Motor neuron (in vitro differentiated cells): ENCODE measurements around the gene MIEF2. TPM values are rescaled to one million over a fixed set of nuclear protein-coding genes. Genes with fewer than 3 reads are reported as not detected.

ENCODE experiments used
- ATAC-seq, 8 experiments: fragments of 200-7000 bp; cut with Tn5 transposase; replicated peaks in 6 of 8; 2 replicates each; pipeline ENCODE4 v1.8.0; 2021; ENCODE audit warnings: mild to moderate bottlenecking in 8 of 8, moderate library complexity in 8 of 8
- H3K27ac ChIP-seq, 2 donors: fragments of 250-450 bp; sonication (Bioruptor Pico); 2 replicates each; pipeline ENCODE4 v1.9.0; 2021; ENCODE audit warnings: antibody characterized with exemption in 2 of 2, mild to moderate bottlenecking in 2 of 2, moderate library complexity in 1 of 2
- H3K4me1 ChIP-seq, 2 donors: fragments of 250-450 bp; sonication (Bioruptor Pico); replicated peaks in 1 of 2; 2 replicates each; pipeline ENCODE4 v1.6.1; 2021; ENCODE audit warnings: antibody characterized with exemption in 2 of 2, mild to moderate bottlenecking in 2 of 2, moderate library complexity in 1 of 2
- H3K4me3 ChIP-seq, 5 donors: fragments of 250-450 bp; sonication (Bioruptor Pico); 2 replicates each; pipeline ENCODE4 v1.9.0; 2021; ENCODE audit warnings: antibody characterized with exemption in 5 of 5, mild to moderate bottlenecking in 5 of 5, moderate library complexity in 4 of 5
- WGBS, 10 experiments: fragments of 450-650 bp; shearing (Covaris generic); methylation state at CpG; one replicate each; pipeline ENCODE4 v1.0.0; 2022; 5-methylcytosine and 5-hydroxymethylcytosine counted together
- in situ Hi-C, 9 experiments: fragments of 400-800 bp; cut with MboI; loops; one replicate each; pipeline ENCODE4 v1.15.0; 2021; ENCODE audit warnings: low sequenced_read_pairs in 9 of 9, low pct_unique_long_range_greater_than_20kb in 2 of 9; ENCODE audit not compliant: unreplicated experiment in 9 of 9
- total RNA-seq, 8 experiments: library from RNA; unstranded; fragments of 300-600 nt; gene quantifications; 2 replicates each; pipeline versions ENCODE4 v1.2.3 to v1.2.4, GENCODE V29; 2022

The MIEF2 gene
- total RNA-seq, 8 experiments from 2014 or later = 5.9 to 19.1 (median 13.0) TPM

- no peak for ATAC-seq
- Histone ChIP-seq H3K4me3 (no peak overlapping the region), H3K27ac (no peak overlapping the region), H3K4me1 (peaks cover 39 to 65% of the 10 kb centered on the region in 2 donors)
- in situ Hi-C loops = no loop called here
- WGBS, 10 experiments = 72 to 94% (median 81%) methylated on average over 3 to 5 of the region's 10 CpGs; no CpG with 5 or more reads in 6 of the 10 experiments
These were observed 32.2 kb upstream of the MIEF2 start for GRCh38 chr17:18228176-18228682.

- Histone ChIP-seq H3K4me3 (no peak overlapping the region), H3K4me1 (peaks cover 38 to 62% of the 10 kb centered on the region in 2 donors), H3K27ac (no peak overlapping the region)
- WGBS, 10 experiments = 20% methylated on average over 1 of the region's 4 CpGs; no CpG with 5 or more reads in 9 of the 10 experiments
- in situ Hi-C loops = no loop called here
- no peak for ATAC-seq
These were observed 31.2 kb upstream of the MIEF2 start for GRCh38 chr17:18229254-18229653.

DNA sequence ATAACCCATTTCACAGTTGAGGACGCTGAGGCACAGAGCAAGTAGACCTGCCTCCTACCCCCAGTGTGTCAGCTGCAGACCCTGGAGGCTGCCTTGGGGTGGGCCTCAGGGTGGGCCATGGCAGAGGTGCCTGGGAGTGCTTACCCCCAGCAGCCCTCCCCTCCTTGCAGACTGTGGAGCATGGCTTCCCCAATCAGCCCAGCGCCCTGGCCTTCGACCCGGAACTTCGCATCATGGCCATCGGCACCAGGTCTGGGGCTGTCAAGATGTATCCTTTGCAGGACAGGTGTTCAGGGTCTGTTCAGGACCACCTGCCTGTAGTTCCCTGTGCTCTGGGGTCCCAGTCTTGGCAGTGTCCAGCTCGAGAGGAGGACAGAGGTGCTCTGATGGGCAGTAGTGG lies 30.7 kb upstream of the MIEF2 start:
- 100% methylated on average over 1 to 3 of the region's 7 CpGs; no CpG with 5 or more reads in 8 of the 10 experiments for WGBS, 10 experiments
- H3K27ac ChIP-seq = no peak overlapping the region
- in situ Hi-C loops = no loop called here
- no peak overlapping the region for H3K4me3 ChIP-seq
- H3K4me1 ChIP-seq = peaks cover 32 to 57% of the 10 kb centered on the region in 2 donors
- ATAC-seq = no peak

- peak in 4 of 8 experiments; percentile 11 to 34 (median 16) for ATAC-seq
- no peak overlapping the region for H3K4me3 ChIP-seq
- H3K4me1 ChIP-seq = peaks cover 29 to 54% of the 10 kb centered on the region in 2 donors
- WGBS, 10 experiments = 17 to 100% (median 65%) methylated on average over 1 to 4 of the region's 14 CpGs; no CpG with 5 or more reads in 5 of the 10 experiments
- H3K27ac ChIP-seq = peak overlapping the region in 1 of 2 donors; percentile 9
- in situ Hi-C loops = no loop called here
These were observed 29.9 kb upstream of the MIEF2 start for GRCh38 chr17:18230288-18231141.

DNA sequence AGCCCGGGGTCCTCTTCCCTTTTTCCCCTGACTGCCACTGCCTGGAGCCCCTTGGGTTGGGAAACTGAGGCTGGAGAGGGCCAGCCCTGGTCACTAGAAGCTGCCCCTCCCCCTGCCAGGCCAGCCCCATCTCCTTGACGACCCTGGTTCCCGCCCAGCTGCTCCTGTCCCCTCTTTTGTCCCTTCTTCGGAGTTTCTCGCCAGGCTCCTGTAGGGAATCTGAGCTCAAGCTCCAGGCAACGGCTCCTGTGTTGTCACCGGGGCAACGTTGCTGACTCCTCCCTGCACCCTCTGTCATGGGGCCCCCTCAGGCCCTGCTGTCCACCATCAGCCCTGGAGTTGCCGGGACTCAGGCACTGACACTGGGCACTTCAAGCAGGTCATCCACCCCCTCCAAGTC lies 29.3 kb upstream of the MIEF2 start:
- in situ Hi-C loops = no loop called here
- WGBS, 10 experiments = 0 to 3% (median 0%) methylated on average over 1 to 6 of the region's 9 CpGs; no CpG with 5 or more reads in 7 of the 10 experiments

GRCh38 chr17:18233803-18234518 lies 26.5 kb upstream of the MIEF2 start:
- ATAC-seq = no peak
- Histone ChIP-seq H3K27ac (no peak overlapping the region), H3K4me1 (peaks cover 19 to 35% of the 10 kb centered on the region in 2 donors), H3K4me3 (no peak overlapping the region)
- 80 to 100% (median 89%) methylated on average over 1 to 7 of the region's 22 CpGs; no CpG with 5 or more reads in 5 of the 10 experiments for WGBS, 10 experiments
- in situ Hi-C loops = no loop called here

More for the DNA sequence above, 29.3 kb upstream of the MIEF2 start:
- ATAC-seq = peak in 5 of 8 experiments; percentile 65 to 76 (median 74)
- H3K4me3 ChIP-seq = no peak overlapping the region
- peaks cover 29 to 54% of the 10 kb centered on the region in 2 donors for H3K4me1 ChIP-seq
- peak overlapping the region in 1 of 2 donors; percentile 9 for H3K27ac ChIP-seq

DNA sequence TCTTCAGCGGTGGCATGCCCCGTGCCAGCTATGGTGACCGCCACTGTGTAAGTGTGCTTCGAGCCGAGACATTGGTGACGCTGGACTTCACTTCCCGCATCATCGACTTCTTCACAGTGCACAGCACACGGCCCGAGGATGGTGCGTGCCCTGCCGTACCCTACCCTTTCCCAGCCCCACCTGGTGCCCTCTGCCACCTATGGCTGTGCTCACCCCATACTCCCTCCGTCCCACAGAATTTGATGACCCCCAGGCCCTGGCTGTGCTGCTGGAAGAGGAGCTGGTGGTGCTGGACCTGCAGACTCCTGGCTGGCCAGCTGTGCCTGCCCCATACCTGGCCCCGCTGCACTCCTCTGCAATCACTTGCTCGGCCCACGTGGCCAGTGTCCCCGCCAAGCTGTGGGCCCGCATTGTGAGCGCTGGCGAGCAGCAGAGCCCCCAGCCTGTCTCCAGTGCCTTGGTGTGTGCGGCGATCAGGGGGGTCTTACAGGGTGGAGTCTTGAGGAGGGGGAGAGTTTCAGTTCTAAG lies 25.5 kb upstream of the MIEF2 start:
- Histone ChIP-seq H3K27ac (no peak overlapping the region), H3K4me3 (no peak overlapping the region), H3K4me1 (peaks cover 18 to 25% of the 10 kb centered on the region in 2 donors)
- no peak for ATAC-seq
- 100% methylated on average over 1 to 5 of the region's 22 CpGs; no CpG with 5 or more reads in 7 of the 10 experiments for WGBS, 10 experiments
- in situ Hi-C loops = no loop called here

GRCh38 chr17:18235743-18236256 lies 24.7 kb upstream of the MIEF2 start:
- Histone ChIP-seq H3K4me3 (no peak overlapping the region), H3K27ac (no peak overlapping the region), H3K4me1 (peaks cover 9 to 16% of the 10 kb centered on the region in 2 donors)
- in situ Hi-C loops = no loop called here
- 82% methylated on average over 6 of the region's 14 CpGs; no CpG with 5 or more reads in 9 of the 10 experiments for WGBS, 10 experiments
- ATAC-seq = peak in 5 of 8 experiments; percentile 1 to 95 (median 86)

DNA sequence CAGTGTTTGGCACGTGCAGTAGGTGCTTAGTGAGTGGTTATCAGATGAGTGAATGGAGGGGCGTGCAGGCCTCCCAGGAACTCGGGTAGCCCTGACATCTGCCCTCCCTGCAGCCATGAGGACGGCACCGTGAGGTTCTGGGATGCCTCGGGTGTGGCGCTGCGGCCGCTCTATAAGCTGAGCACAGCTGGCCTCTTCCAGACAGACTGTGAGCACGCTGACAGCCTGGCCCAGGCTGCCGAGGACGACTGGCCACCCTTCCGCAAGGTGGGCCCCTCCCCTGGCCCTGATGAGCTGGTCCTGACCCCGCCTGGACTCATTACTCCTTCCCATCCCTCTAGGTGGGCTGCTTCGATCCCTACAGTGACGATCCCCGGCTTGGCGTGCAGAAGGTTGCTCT lies 24.0 kb upstream of the MIEF2 start:
- Histone ChIP-seq H3K27ac (no peak overlapping the region), H3K4me1 (peaks cover 5 to 9% of the 10 kb centered on the region in 2 donors), H3K4me3 (no peak overlapping the region)
- 80 to 98% (median 91%) methylated on average over 1 to 11 of the region's 18 CpGs; no CpG with 5 or more reads in 6 of the 10 experiments for WGBS, 10 experiments
- no peak for ATAC-seq
- in situ Hi-C loops = no loop called here

- ATAC-seq = no peak
- H3K27ac ChIP-seq = no peak overlapping the region
- H3K4me3 ChIP-seq = no peak overlapping the region
- H3K4me1 ChIP-seq = no peaks in the 10 kb centered on the region
- WGBS, 10 experiments = 40 to 90% methylated on average over 1 to 2 of the region's 20 CpGs; no CpG with 5 or more reads in 8 of the 10 experiments
- in situ Hi-C loops = no loop called here
These were observed 23.0 kb upstream of the MIEF2 start for GRCh38 chr17:18237461-18237860.

DNA sequence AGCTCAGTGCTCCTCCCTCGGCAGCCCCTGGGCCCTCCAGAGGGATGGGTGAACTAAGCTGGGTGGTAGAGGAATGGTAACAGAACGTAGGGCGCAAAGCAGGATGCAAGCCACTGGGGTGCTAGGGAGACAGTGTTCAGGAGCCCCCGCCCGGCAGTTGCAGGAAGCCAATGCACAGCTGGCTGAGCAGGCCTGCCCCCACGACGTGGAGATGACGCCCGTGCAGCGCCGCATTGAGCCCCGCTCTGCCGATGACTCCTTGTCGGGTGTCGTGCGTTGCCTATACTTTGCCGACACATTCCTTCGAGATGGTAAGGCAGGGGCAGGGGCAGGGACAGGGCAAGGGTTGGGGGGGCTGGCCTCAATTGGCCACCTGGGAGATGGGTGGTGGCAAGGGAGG lies 22.2 kb upstream of the MIEF2 start:
- no peaks in the 10 kb centered on the region for H3K4me1 ChIP-seq
- ATAC-seq = no peak
- no peak overlapping the region for H3K27ac ChIP-seq
- 60 to 78% (median 60%) methylated on average over 1 to 3 of the region's 18 CpGs; no CpG with 5 or more reads in 7 of the 10 experiments for WGBS, 10 experiments
- H3K4me3 ChIP-seq = no peak overlapping the region
- in situ Hi-C loops = no loop called here

DNA sequence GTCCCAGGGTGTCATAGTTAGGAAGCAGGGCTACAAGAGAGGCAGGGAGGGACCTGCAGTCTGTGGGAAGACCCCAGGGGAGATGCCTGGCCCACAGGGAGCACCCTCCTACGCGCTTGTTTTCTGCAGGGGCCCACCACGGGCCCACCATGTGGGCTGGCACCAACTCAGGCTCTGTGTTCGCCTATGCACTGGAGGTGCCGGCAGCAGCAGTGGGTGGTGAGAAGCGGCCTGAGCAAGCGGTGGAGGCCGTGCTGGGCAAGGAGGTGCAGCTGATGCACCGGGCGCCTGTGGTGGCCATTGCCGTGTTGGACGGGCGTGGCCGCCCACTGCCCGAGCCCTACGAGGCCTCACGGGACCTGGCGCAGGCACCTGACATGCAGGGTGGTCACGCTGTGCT lies 20.0 kb upstream of the MIEF2 start:
- no peak overlapping the region for H3K27ac ChIP-seq
- no peaks in the 10 kb centered on the region for H3K4me1 ChIP-seq
- no peak for ATAC-seq
- 88 to 97% methylated on average over 5 to 6 of the region's 19 CpGs; no CpG with 5 or more reads in 8 of the 10 experiments for WGBS, 10 experiments
- no peak overlapping the region for H3K4me3 ChIP-seq
- in situ Hi-C loops = no loop called here
